Erythroblast (primary cell): ENCODE results near the gene RNF121.

ENCODE experiments used
- GATA1 ChIP-seq: IDR thresholded peaks from 2 replicates; pipeline ENCODE4 v1.6.1; 2011; ENCODE audit warnings: low read depth, mild to moderate bottlenecking, control low read depth, low read length, moderate library complexity
- POLR2A ChIP-seq: IDR thresholded peaks from 2 replicates; pipeline ENCODE4 v1.6.1; 2011; ENCODE audit warnings: mild to moderate bottlenecking, low read length

DNA sequence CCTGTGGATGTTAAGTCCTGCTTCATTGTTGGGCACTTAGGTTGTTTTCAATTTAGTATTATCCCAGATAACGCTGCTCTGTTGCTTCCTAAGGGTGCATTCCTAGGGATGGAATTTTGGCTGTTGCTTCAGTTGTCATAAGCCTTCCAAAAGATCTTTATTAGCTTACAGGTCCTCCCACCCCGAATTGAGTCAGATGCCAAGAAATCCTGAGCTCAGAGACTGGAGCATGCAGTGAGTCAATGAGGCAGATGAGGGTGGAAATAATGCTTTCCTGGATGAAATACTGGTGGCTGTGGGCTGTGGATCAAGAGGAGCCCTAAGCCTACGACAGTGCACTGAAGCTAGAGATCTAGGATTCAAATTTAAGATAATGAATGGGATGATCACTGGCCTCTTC is 59.2 kb downstream of the RNF121 start:
- no peak for TF ChIP-seq POLR2A
- no peak for TF ChIP-seq GATA1
